K562 (cell line): ENCODE measurements around the gene LY6G6F. TPM values are rescaled to one million over a fixed set of nuclear protein-coding genes. Genes with fewer than 3 reads are reported as not detected.

Source experiments
- DMBX1 ChIP-seq: fragments of 250-450 bp; sonication (Bioruptor Pico); IDR thresholded peaks from 2 replicates; pipeline ENCODE4 v1.8.0; 2022; ENCODE audit warnings: inconsistent platforms, mild to moderate bottlenecking, moderate library complexity, borderline replicate concordance
- FOXP1 ChIP-seq: sonication (generic); formaldehyde crosslinking; IDR thresholded peaks from 2 replicates; pipeline ENCODE4 v1.8.0; 2022; ENCODE audit warnings: mild to moderate bottlenecking, missing genetic modification reagents
- ILK ChIP-seq: fragments of 450-650 bp; IDR thresholded peaks from 2 replicates; pipeline ENCODE4 v1.6.1; 2016; ENCODE audit warnings: missing genetic modification characterization, low read depth, mild to moderate bottlenecking, missing compliant biosample characterization, moderate library complexity, borderline replicate concordance
- NR4A1 ChIP-seq, 2 experiments: fragments of 250-450 bp in 1 of 2; fragments of 450-650 bp in 1 of 2; sonication (Bioruptor Pico) in 1 of 2; IDR thresholded peaks; 2 replicates each; pipeline versions ENCODE4 v1.4.0 to v1.6.1; 2016 to 2020; ENCODE audit warnings: mild to moderate bottlenecking in 2 of 2, missing compliant biosample characterization in 1 of 2, missing genetic modification characterization in 1 of 2, moderate library complexity in 1 of 2
- PCBP1 ChIP-seq: fragments of 200-400 bp; formaldehyde crosslinking; IDR thresholded peaks from 2 replicates; pipeline ENCODE4 v1.6.1; 2018; ENCODE audit warnings: mild to moderate bottlenecking, low read depth, low read length; ENCODE audit not compliant: poor library complexity, severe bottlenecking
- RBBP5 ChIP-seq: fragments of 200-600 bp; sonication (generic); IDR thresholded peaks from 2 replicates; pipeline ENCODE4 v1.6.1; 2012; ENCODE audit warnings: borderline replicate concordance, mild to moderate bottlenecking, low read length, control low read depth, inconsistent platforms; ENCODE audit not compliant: insufficient read depth, poor library complexity, severe bottlenecking
- SAP30 ChIP-seq: fragments of 200-600 bp; sonication (generic); IDR thresholded peaks from 2 replicates; pipeline ENCODE4 v1.6.1; 2012; ENCODE audit warnings: borderline replicate concordance, low read depth, mild to moderate bottlenecking, moderate library complexity, low read length, control low read depth, inconsistent platforms; ENCODE audit not compliant: insufficient read depth, poor library complexity, severe bottlenecking
- SMAD4 ChIP-seq: fragments of 250-450 bp; sonication (Bioruptor Pico); conservative IDR thresholded peaks from 2 replicates; pipeline ENCODE4 v1.8.0; 2021; ENCODE audit warnings: inconsistent platforms, mild to moderate bottlenecking, moderate library complexity
- SOX6 ChIP-seq: fragments of 450-650 bp; IDR thresholded peaks from 2 replicates; pipeline ENCODE4 v1.6.1; 2014; ENCODE audit warnings: mild to moderate bottlenecking
- TAF1 ChIP-seq: IDR thresholded peaks from 2 replicates; pipeline ENCODE4 v1.6.1; 2011; ENCODE audit warnings: mild to moderate bottlenecking, low read length, moderate library complexity; ENCODE audit not compliant: insufficient read depth, control insufficient read depth, severe bottlenecking; ENCODE audit errors: extremely low read depth
- ZBTB17 ChIP-seq: fragments of 450-650 bp; formaldehyde crosslinking; IDR thresholded peaks from 2 replicates; pipeline ENCODE4 v1.4.0; 2020; ENCODE audit warnings: mild to moderate bottlenecking
- ZNF253 ChIP-seq: fragments of 250-450 bp; sonication (Bioruptor Pico); conservative IDR thresholded peaks from 2 replicates; pipeline ENCODE4 v1.6.1; 2021; ENCODE audit warnings: mild to moderate bottlenecking
- ZNF408 ChIP-seq: fragments of 250-450 bp; sonication (Bioruptor Pico); IDR thresholded peaks from 2 replicates; pipeline ENCODE4 v1.4.0; 2020; ENCODE audit warnings: low read depth, mild to moderate bottlenecking, moderate library complexity
- polyA plus RNA-seq, 8 experiments: library from polyadenylated mRNA; depleted of rRNA in 4 of 8; stranded (reverse) in 5 of 8; unstranded in 3 of 8; fragments of >200 nt; fragmentation: Nextera tagmentation in 2 of 8; fragmentation: Illumina TruSeq in 1 of 8; extraction: Ambion mirVana in 2 of 8; extraction: Trizol in 1 of 8; gene quantifications; 2 replicates each; pipeline versions ENCODE4 v1.2.1 to v1.2.3, GENCODE V29; 2011 to 2014; ENCODE audit warnings: inconsistent platforms in 1 of 8, missing spikeins in 1 of 8
- total RNA-seq, 7 experiments: library from RNA; depleted of rRNA in 6 of 7; stranded (reverse); fragments of >200 nt in 6 of 7; fragmentation: Illumina TruSeq in 2 of 7; extraction: Trizol in 2 of 7; gene quantifications; 2 replicates each; pipeline versions ENCODE4 v1.2.1 to v1.2.3, GENCODE V29; 2011 to 2021; ENCODE audit warnings: low replicate concordance in 1 of 7

The LY6G6F gene
- total and polyA plus RNA-seq, 9 of the 15 experiments (the other 6 are each of a cell fraction or from before 2014, with no cell fraction given) = 0.14 to 0.50 (median 0.28) TPM; not detected in 2

- TF ChIP-seq ILK (peak; percentile 68; the same call in 1 of the 2 replicates), FOXP1 (CRISPR knock-in tag) (peak; percentile 71), ZBTB17 (CRISPR knock-in tag) (peak; percentile 62), DMBX1 (no peak), NR4A1 (CRISPR knock-in tag; IDR thresholded peaks at IDR 0.05) (0 out of 2 replicates have a peak, but pooled peaks have one; percentile 18), NR4A1 (tag; IDR thresholded peaks at IDR 0.05) (0 out of 2 replicates have a peak, but pooled peaks have one; percentile 74), ZNF408 (CRISPR knock-in tag) (no peak), SOX6 (no peak), ZNF253 (no peak), PCBP1 (no peak), RBBP5 (no peak), TAF1 (no peak), SAP30 (no peak), SMAD4 (peak; percentile 6; the same call in 1 of the 2 replicates)
These were observed 30.2 kb downstream of the LY6G6F start (continued) for GRCh38 chr6:31736768-31737314.
